ENCODE results near the gene GNS.

DNA sequence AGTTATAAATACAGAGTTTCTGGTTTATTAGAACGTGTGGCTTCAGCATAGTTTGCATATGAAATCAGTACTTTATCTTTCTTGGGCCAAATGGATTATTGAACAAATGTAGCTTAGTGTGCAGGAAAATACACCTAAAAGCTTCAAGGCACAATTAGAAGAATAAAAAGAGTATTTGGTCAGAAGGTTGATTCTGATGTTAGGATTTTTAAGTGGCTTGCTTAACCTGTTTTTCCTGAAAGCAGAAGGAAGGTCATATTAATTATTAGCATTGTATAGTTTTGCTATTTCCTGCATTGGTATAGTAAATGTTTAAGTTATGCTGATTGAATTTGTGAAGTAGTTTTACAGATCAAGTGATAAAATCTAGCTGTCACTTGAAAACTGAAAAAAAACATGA is 31.0 kb upstream of the GNS start:
- TF ChIP-seq, protein P1, sequence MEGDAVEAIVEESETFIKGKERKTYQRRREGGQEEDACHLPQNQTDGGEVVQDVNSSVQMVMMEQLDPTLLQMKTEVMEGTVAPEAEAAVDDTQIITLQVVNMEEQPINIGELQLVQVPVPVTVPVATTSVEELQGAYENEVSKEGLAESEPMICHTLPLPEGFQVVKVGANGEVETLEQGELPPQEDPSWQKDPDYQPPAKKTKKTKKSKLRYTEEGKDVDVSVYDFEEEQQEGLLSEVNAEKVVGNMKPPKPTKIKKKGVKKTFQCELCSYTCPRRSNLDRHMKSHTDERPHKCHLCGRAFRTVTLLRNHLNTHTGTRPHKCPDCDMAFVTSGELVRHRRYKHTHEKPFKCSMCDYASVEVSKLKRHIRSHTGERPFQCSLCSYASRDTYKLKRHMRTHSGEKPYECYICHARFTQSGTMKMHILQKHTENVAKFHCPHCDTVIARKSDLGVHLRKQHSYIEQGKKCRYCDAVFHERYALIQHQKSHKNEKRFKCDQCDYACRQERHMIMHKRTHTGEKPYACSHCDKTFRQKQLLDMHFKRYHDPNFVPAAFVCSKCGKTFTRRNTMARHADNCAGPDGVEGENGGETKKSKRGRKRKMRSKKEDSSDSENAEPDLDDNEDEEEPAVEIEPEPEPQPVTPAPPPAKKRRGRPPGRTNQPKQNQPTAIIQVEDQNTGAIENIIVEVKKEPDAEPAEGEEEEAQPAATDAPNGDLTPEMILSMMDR (IDR thresholded peaks at IDR 0.05), result no peak
- no peak for TF ChIP-seq ZFX (IDR thresholded peaks at IDR 0.05; ENCODE audit: borderline replicate concordance)
